ENCODE results near the gene CDADC1. TPM values are rescaled to one million over a fixed set of nuclear protein-coding genes. Genes with fewer than 3 reads are reported as not detected.

The CDADC1 gene
- total RNA-seq, 1 experiment from 2014 or later = 1.0 TPM

- Histone ChIP-seq H3K27me3 (ENCODE audit: control insufficient read depth, insufficient read depth, low read length) (peaks cover 75% of the 10 kb centered on the region), H3K4me3 (ENCODE audit: insufficient read depth, low read depth, low read length) (peak overlapping the region; percentile 42), H3K36me3 (replicated peaks; ENCODE audit: control insufficient read depth, insufficient read depth, low read length) (no peaks in the 10 kb centered on the region)
- DNase-seq = peak; percentile 80
Observed at GRCh38 chr13:49220856-49221589, 26.7 kb upstream of the CDADC1 start.

DNA sequence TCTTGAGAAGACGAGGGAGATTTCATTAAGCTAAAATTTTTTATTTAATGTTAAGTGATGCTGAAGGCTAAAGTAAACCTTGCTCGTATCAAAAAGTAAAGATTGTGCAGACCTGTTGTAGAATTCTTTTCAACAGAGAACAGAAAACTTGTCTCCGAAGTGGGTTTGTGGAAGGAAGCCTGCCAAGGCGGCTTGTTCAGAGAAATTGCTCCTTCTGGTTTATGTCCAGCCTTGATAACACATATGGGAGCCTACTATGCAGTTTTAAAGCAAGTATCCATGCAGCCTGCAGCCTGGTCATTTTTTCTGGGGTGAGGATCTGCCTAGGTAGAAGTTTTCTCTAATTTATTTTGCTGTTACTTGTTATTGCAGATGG lies 26.1 kb upstream of the CDADC1 start:
- DNase-seq = no peak
- Histone ChIP-seq H3K36me3 (replicated peaks; ENCODE audit: control insufficient read depth, insufficient read depth, low read length) (no peaks in the 10 kb centered on the region), H3K27me3 (ENCODE audit: control insufficient read depth, insufficient read depth, low read length) (peaks cover 70% of the 10 kb centered on the region), H3K4me3 (ENCODE audit: insufficient read depth, low read depth, low read length) (no peak overlapping the region)

DNA sequence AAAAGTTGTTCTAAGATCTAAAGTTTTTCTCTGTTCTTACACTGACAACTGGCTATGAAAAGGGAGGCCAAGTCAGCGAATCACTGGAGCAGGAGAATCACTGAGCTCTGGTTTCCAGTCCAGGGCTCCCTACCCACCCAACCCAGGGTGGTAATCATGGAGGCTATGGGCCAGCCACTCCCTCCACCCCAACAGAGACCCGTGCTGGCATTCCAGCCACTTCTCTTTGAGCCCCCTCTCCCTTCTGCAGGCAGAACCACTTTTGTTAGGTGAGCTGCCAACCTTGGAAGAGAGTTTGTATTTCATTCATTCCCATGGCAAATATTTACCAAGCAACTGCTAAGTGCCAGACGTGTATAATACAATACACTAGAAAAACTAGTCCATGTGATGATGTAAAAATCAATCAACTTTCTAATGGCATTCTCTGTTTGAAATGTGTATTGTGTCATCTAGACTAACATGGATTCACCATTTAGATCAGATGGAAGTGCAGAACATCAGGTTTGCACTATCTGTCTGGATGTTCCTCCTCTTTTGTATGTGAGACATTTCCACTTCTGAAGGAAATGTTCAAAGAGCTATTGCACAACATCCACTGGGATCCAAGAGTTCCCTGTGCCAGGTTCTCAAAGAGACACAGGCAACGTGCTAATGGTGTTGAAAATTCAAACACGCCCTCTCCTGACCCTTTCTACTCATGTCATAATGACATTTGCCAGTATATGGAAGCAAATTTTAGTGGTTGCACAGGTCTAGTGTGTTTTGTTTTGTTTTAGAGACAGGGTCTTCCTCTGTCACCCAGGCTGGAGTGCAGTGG lies 22.3 kb upstream of the CDADC1 start:
- Histone ChIP-seq H3K36me3 (replicated peaks; ENCODE audit: control insufficient read depth, insufficient read depth, low read length) (no peaks in the 10 kb centered on the region), H3K4me3 (ENCODE audit: insufficient read depth, low read depth, low read length) (no peak overlapping the region), H3K27me3 (ENCODE audit: control insufficient read depth, insufficient read depth, low read length) (peaks cover 34% of the 10 kb centered on the region)
- no peak for DNase-seq

DNA sequence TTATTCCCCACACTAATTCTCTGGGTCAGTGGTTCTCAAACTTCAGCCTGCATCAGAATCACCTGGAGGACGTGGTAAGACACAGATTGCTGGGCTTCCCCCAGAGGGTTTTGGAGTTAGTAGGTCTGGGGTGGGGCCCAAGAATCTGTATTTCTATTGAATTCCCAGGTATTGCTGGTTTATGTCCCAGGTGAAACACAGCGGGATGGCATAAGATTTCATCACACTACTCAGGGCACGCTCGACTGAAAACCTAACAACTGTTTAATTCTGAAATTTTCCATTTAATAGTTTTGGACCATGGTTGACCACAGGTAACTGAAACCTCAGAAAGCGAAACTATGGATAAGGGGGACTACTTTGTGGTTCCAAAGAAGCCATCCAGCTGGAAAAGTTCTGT lies 21.1 kb upstream of the CDADC1 start:
- Histone ChIP-seq H3K27me3 (ENCODE audit: control insufficient read depth, insufficient read depth, low read length) (peaks cover 22% of the 10 kb centered on the region), H3K36me3 (replicated peaks; ENCODE audit: control insufficient read depth, insufficient read depth, low read length) (no peaks in the 10 kb centered on the region), H3K4me3 (ENCODE audit: insufficient read depth, low read depth, low read length) (no peak overlapping the region)
- no peak for DNase-seq

DNA sequence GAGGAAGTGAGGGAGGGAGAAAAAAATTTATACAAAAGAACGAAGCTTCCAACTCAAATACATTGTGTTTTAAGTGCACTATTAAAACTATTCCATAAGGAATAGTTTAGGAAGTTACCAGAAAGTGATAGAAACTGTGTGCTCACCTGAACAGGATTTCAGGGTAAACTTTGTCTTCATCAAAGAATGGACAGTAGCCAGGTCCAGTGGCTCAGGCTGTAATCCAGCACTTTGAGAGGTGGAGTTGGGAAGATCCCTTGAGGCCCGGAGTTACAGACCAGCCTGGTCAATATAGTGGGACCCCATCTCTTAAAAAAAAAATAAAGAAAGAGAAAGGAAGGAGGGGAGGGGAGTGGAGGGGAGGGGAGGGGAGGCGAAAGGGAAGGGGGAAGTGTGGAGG lies 13.0 kb upstream of the CDADC1 start:
- no peaks in the 10 kb centered on the region for H3K27me3 ChIP-seq (ENCODE audit: control insufficient read depth, insufficient read depth, low read length)
- DNase-seq = no peak
- H3K36me3 ChIP-seq (replicated peaks; ENCODE audit: control insufficient read depth, insufficient read depth, low read length) = no peaks in the 10 kb centered on the region
- no peak overlapping the region for H3K4me3 ChIP-seq (ENCODE audit: insufficient read depth, low read depth, low read length)

GRCh38 chr13:49235856-49236431 lies 11.8 kb upstream of the CDADC1 start:
- H3K4me3 ChIP-seq (ENCODE audit: insufficient read depth, low read depth, low read length) = no peak overlapping the region
- H3K36me3 ChIP-seq (replicated peaks; ENCODE audit: control insufficient read depth, insufficient read depth, low read length) = no peaks in the 10 kb centered on the region
- DNase-seq = no peak
- H3K27me3 ChIP-seq (ENCODE audit: control insufficient read depth, insufficient read depth, low read length) = no peaks in the 10 kb centered on the region

DNA sequence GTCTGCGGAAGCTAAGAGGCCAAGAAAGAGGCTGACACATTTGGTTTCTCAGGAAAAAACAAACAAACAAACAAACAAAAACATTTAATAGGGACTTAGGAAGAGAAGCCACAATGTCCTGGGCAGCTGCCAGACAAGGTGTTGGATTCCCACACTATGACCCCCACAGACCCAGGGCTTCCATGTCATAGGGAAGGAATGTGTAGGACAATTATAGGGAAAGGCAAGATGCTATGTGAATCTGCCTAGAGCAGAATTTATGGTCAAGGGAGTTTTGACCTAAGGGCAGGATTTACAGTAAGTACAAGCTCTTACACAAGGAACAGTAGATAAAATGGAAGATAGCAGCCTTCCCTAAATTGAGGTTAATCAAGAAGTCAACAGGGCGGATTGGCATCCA lies 9.1 kb upstream of the CDADC1 start:
- Histone ChIP-seq H3K36me3 (replicated peaks; ENCODE audit: control insufficient read depth, insufficient read depth, low read length) (no peaks in the 10 kb centered on the region), H3K4me3 (ENCODE audit: insufficient read depth, low read depth, low read length) (no peak overlapping the region), H3K27me3 (ENCODE audit: control insufficient read depth, insufficient read depth, low read length) (no peaks in the 10 kb centered on the region)
- no peak for DNase-seq

GRCh38 chr13:49240017-49240416 lies 7.7 kb upstream of the CDADC1 start:
- Histone ChIP-seq H3K27me3 (ENCODE audit: control insufficient read depth, insufficient read depth, low read length) (no peaks in the 10 kb centered on the region), H3K36me3 (replicated peaks; ENCODE audit: control insufficient read depth, insufficient read depth, low read length) (no peaks in the 10 kb centered on the region), H3K4me3 (ENCODE audit: insufficient read depth, low read depth, low read length) (no peak overlapping the region)
- DNase-seq = peak; percentile 28

- Histone ChIP-seq H3K27me3 (ENCODE audit: control insufficient read depth, insufficient read depth, low read length) (no peaks in the 10 kb centered on the region), H3K36me3 (replicated peaks; ENCODE audit: control insufficient read depth, insufficient read depth, low read length) (no peaks in the 10 kb centered on the region), H3K4me3 (ENCODE audit: insufficient read depth, low read depth, low read length) (no peak overlapping the region)
- DNase-seq = no peak
Observed at GRCh38 chr13:49241296-49241695, 6.4 kb upstream of the CDADC1 start.

- no peak for DNase-seq
- Histone ChIP-seq H3K27me3 (ENCODE audit: control insufficient read depth, insufficient read depth, low read length) (no peaks in the 10 kb centered on the region), H3K36me3 (replicated peaks; ENCODE audit: control insufficient read depth, insufficient read depth, low read length) (no peaks in the 10 kb centered on the region), H3K4me3 (ENCODE audit: insufficient read depth, low read depth, low read length) (no peak overlapping the region)
Observed at GRCh38 chr13:49245101-49245500, 2.6 kb upstream of the CDADC1 start.

DNA sequence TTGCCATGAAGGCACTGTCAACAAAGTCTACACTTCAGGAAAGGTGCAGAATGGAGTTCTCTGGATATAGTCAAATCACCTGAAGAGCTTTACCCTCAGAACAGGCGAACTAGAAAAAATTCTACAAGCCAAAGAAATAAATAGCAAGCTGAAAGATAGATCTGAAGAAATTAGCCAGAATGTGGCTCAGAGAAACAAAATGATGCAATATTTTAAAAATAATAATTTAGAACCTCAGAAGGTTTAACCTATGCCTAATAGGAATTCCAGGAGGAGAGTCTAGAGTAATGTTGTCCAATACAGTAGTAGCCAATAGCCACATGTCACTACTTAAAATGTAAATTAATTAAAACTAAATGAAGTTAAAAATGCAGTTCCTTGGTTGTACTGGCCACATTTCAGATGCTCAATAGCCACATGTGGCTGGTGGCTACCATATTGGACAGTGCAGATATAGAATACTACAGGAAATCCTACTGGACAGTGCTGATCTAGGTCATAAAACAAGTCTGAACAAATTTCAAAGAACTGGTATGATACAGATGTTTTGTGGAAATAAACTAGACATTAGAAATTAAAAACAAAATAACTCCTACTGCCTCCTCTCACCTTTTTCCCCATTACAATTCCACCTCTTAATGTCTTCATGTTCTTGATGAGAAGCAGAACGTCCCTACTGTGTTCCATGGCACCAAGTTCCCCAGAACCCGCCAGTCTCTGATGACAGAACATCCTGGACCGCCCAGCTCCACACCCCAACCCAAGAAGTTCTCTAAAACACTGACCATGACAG lies 679 bp upstream of the CDADC1 start:
- Histone ChIP-seq H3K4me3 (ENCODE audit: insufficient read depth, low read depth, low read length) (peak overlapping the region; percentile 100), H3K27me3 (ENCODE audit: control insufficient read depth, insufficient read depth, low read length) (no peaks in the 10 kb centered on the region), H3K36me3 (replicated peaks; ENCODE audit: control insufficient read depth, insufficient read depth, low read length) (no peaks in the 10 kb centered on the region)
- DNase-seq = no peak

DNA sequence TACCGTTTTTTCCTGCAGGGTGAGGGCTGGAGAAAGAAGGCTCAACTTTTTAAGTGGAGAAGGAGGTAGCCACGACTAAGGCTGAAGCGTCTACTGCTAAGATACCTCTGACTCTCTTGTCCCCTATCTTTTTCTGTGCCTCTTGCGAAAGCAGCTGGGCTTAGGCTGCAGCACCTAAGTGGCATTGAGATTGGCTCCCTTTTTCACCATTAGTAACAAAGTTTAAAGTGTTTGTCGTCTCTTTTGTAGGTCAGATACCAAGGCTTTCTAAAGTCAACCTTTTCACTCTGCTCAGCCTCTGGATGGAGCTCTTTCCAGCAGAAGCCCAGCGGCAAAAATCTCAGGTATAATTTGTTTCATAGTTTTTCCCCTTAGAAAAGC lies 887 bp downstream of the CDADC1 start:
- H3K36me3 ChIP-seq (replicated peaks; ENCODE audit: control insufficient read depth, insufficient read depth, low read length) = no peaks in the 10 kb centered on the region

DNA sequence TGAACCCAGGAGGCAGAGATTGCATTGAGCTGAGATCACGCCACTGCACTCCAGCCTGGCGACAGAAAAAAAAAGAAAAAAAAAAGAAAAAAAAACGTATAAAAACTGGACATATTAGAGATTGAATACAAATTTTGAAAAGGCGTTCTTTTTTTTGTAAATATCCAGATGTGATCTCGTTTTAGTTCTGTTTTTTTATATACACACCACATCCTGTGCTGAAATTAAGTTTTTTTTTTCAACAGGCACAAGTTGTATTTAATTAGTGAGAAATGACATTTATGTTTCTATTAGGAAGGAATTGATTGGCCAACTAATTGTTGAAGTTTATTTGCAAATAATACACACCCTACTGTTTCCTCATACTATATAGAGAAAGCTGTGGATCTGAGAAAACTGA lies 3.6 kb downstream of the CDADC1 start:
- Histone ChIP-seq H3K27me3 (ENCODE audit: control insufficient read depth, insufficient read depth, low read length) (no peaks in the 10 kb centered on the region), H3K36me3 (replicated peaks; ENCODE audit: control insufficient read depth, insufficient read depth, low read length) (no peaks in the 10 kb centered on the region), H3K4me3 (ENCODE audit: insufficient read depth, low read depth, low read length) (no peak overlapping the region)
- DNase-seq = no peak

More for the DNA sequence above, 887 bp downstream of the CDADC1 start:
- peak; percentile 18 for DNase-seq
- H3K27me3 ChIP-seq (ENCODE audit: control insufficient read depth, insufficient read depth, low read length) = no peaks in the 10 kb centered on the region
- peak overlapping the region; percentile 100 for H3K4me3 ChIP-seq (ENCODE audit: insufficient read depth, low read depth, low read length)

DNA sequence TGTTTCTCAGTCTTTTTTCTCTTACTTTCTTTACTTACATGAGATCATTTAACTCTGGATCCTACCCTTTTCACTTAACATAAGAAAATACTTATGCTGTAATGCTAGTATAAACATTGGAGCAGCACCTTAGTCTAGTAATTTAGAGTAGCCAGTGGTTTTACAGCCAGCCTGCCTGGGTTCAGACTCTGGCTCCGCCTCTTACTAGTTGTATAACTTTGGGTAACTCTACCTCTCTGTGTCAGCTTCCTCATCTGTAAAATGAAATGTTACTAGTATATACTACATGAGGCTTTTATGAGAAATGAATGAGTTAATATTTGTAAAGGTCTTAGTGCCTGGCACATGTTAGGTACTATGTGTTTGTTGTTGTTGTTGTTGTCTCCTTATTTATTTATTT lies 5.6 kb downstream of the CDADC1 start:
- H3K4me3 ChIP-seq (ENCODE audit: insufficient read depth, low read depth, low read length) = no peak overlapping the region
- no peak for DNase-seq
- no peaks in the 10 kb centered on the region for H3K36me3 ChIP-seq (replicated peaks; ENCODE audit: control insufficient read depth, insufficient read depth, low read length)
- no peaks in the 10 kb centered on the region for H3K27me3 ChIP-seq (ENCODE audit: control insufficient read depth, insufficient read depth, low read length)
